SK-N-SH (cell line): ENCODE measurements around the gene CA6.

Experiments used
- EZH2phosphoT487 ChIP-seq: fragments of 200-600 bp; sonication (generic); IDR thresholded peaks from 2 replicates; pipeline ENCODE4 v1.6.1; 2017; ENCODE audit warnings: low read depth, mixed run types, mild to moderate bottlenecking, antibody characterized with exemption, moderate library complexity, borderline replicate concordance
- TCF12 ChIP-seq: IDR thresholded peaks from 2 replicates; pipeline ENCODE4 v1.4.0; 2012
- TF ChIP-seq, protein P1 (sequence below): fragments of 200-600 bp; sonication (generic); IDR thresholded peaks from 2 replicates; pipeline ENCODE4 v1.6.1; 2017; ENCODE audit warnings: antibody characterized with exemption, mild to moderate bottlenecking, moderate library complexity

DNA sequence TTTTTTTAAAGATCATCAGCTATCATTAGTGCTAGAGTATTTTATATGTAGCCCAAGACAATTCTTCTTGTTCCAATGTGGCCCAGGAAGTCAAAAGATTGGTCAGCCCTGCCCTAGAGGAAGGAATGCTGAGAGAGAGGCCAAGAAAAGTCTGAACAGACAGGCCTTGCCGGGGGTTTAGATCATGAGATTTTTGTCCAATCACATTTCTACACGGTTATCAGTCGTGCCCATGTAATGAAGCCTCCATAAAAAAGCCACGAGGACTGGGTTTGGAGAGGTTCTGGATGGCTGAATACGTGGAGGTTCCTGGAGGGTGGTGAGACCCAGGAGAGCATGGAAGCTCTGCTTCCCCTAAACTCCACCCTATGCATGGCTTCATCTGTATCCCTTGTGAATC is 42.9 kb upstream of the CA6 start:
- TF ChIP-seq EZH2phosphoT487: no peak
- TF ChIP-seq, protein P1, sequence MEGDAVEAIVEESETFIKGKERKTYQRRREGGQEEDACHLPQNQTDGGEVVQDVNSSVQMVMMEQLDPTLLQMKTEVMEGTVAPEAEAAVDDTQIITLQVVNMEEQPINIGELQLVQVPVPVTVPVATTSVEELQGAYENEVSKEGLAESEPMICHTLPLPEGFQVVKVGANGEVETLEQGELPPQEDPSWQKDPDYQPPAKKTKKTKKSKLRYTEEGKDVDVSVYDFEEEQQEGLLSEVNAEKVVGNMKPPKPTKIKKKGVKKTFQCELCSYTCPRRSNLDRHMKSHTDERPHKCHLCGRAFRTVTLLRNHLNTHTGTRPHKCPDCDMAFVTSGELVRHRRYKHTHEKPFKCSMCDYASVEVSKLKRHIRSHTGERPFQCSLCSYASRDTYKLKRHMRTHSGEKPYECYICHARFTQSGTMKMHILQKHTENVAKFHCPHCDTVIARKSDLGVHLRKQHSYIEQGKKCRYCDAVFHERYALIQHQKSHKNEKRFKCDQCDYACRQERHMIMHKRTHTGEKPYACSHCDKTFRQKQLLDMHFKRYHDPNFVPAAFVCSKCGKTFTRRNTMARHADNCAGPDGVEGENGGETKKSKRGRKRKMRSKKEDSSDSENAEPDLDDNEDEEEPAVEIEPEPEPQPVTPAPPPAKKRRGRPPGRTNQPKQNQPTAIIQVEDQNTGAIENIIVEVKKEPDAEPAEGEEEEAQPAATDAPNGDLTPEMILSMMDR: peak; percentile 36
- TF ChIP-seq TCF12: no peak
